ENCODE measurements around the gene RASSF6. TPM values are rescaled to one million over a fixed set of nuclear protein-coding genes. Genes with fewer than 3 reads are reported as not detected.
"Not testable (repeated sequence)": the region's sequence is repeated elsewhere in the genome, so short reads cannot be mapped to it uniquely, and the experiment has no call there.

The RASSF6 gene
- total RNA-seq, 1 donor from 2014 or later, result not detected

- DNase-seq (ENCODE audit: low spot score), result no peak
Observed at GRCh38 chr4:73577371-73577770, 42.9 kb downstream of the RASSF6 start.

GRCh38 chr4:73576381-73576780 lies 43.9 kb downstream of the RASSF6 start:
- no peak for DNase-seq (ENCODE audit: low spot score)

- no peak for DNase-seq (ENCODE audit: low spot score)
Observed at GRCh38 chr4:73575660-73576059, 44.6 kb downstream of the RASSF6 start.

- no peak for DNase-seq (ENCODE audit: low spot score)
Observed at GRCh38 chr4:73573794-73574528, 46.3 kb downstream of the RASSF6 start.

- DNase-seq (ENCODE audit: low spot score), result not testable (repeated sequence)
Observed at GRCh38 chr4:73550865-73551264, 69.4 kb downstream of the RASSF6 start.

- DNase-seq (ENCODE audit: low spot score), result no peak
Observed at GRCh38 chr4:73544620-73545019, 75.6 kb downstream of the RASSF6 start.

- DNase-seq (ENCODE audit: low spot score), result no peak
Observed at GRCh38 chr4:73541251-73541650, 79.0 kb downstream of the RASSF6 start.

GRCh38 chr4:73540826-73541225 lies 79.4 kb downstream of the RASSF6 start:
- DNase-seq (ENCODE audit: low spot score), result no peak

GRCh38 chr4:73539386-73539785 lies 80.8 kb downstream of the RASSF6 start:
- DNase-seq (ENCODE audit: low spot score), result no peak

- no peak for DNase-seq (ENCODE audit: low spot score)
Observed at GRCh38 chr4:73538162-73538561, 82.1 kb downstream of the RASSF6 start.

- no peak for DNase-seq (ENCODE audit: low spot score)
Observed at GRCh38 chr4:73533515-73534422, 86.5 kb downstream of the RASSF6 start.

GRCh38 chr4:73528171-73528570 lies 92.1 kb downstream of the RASSF6 start:
- DNase-seq (ENCODE audit: low spot score), result no peak

GRCh38 chr4:73527196-73527595 lies 93.0 kb downstream of the RASSF6 start:
- DNase-seq (ENCODE audit: low spot score), result no peak

GRCh38 chr4:73525611-73526010 lies 94.6 kb downstream of the RASSF6 start:
- DNase-seq (ENCODE audit: low spot score), result no peak

GRCh38 chr4:73523126-73523525 lies 97.1 kb downstream of the RASSF6 start:
- DNase-seq (ENCODE audit: low spot score), result no peak

Other genes starting within 250 kb of the RASSF6 start
- gene ALB, start 216.1 kb downstream of the RASSF6 start, total RNA-seq, result 0.48 TPM
- gene AFP, start 184.2 kb downstream of the RASSF6 start, total RNA-seq, result not detected
- not detected for gene AFM, start 138.7 kb downstream of the RASSF6 start, total RNA-seq
- gene CXCL8, start 120.1 kb upstream of the RASSF6 start, total RNA-seq, result 31.5 TPM
- 0.45 TPM for gene CXCL6, start 216.2 kb upstream of the RASSF6 start, total RNA-seq
- gene PF4V1, start 232.9 kb upstream of the RASSF6 start, total RNA-seq, result not detected
- 9.5 TPM for gene CXCL1, start 249.0 kb upstream of the RASSF6 start, total RNA-seq